ENCODE measurements around the gene FANCD2.
"Not testable (repeated sequence)": the region's sequence is repeated elsewhere in the genome, so short reads cannot be mapped to it uniquely, and the experiment has no call there.

The FANCD2 gene

DNA sequence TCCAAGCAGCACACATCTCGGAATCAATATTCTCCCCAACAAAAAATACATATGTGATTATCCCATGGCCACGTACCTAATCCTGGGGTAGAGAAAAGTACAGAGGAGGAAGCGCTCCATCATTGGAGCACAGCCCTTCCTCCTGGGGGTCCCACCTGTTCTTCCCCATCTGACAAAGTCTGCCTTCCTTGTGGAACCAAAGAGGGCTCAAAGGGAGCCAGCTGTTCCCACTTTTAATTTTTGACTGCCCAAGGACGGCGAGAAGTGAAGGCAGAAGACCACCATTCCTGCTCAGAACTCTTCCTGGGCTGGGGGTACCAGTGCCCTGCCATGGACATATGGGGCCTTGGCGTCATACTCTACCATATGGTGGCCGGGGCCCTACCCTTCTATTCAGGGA is 14.1 kb upstream of the FANCD2 start:
- no peak for DNase-seq (ENCODE audit: low read depth in 2 of 2)

DNA sequence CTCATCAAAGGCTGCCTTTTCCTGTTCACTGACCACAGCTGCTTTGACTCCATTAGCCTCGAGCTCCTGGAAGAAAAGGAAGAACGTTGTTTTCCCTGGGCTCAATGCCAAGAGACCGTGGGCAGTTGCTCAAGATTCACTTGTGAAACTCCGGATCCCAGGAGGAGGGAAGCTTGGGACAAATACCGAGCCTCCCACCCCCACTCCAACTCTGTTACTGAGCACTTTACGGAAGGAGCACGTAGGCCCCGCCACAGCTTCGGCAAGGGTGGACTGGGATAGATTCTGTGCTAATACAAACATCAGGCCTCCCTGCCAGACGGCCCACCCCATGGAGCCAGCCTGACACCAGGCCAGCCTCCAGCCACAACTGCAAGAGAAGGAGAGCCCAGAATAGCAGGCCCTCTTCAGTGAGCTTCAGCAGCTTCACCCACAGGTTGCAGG is 10.8 kb upstream of the FANCD2 start:
- peak; percentile 87 to 90 for DNase-seq (ENCODE audit: low read depth in 2 of 2)

GRCh38 chr3:10017636-10018292 is 8.5 kb upstream of the FANCD2 start:
- DNase-seq (ENCODE audit: low read depth in 2 of 2): no peak

DNA sequence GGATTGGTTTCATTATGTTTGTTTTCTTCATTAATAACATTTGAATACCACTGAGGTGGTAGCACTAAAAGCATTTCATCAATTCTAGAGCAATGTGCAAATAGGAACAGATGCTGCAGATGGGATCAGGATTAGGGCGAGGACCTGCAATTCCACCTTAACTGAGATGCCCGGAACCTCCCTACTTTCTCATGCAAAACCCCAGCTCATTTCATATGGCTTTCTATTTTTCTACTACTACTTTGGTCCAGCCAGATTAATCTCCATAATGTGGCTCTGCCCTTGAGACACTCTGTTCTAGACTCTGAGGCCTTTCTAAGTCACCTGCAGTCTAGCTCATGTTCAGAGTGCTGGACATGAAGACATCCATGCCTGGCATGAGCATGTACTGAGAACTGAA is 7.4 kb upstream of the FANCD2 start:
- not testable (repeated sequence) for DNase-seq (ENCODE audit: low read depth in 2 of 2)

DNA sequence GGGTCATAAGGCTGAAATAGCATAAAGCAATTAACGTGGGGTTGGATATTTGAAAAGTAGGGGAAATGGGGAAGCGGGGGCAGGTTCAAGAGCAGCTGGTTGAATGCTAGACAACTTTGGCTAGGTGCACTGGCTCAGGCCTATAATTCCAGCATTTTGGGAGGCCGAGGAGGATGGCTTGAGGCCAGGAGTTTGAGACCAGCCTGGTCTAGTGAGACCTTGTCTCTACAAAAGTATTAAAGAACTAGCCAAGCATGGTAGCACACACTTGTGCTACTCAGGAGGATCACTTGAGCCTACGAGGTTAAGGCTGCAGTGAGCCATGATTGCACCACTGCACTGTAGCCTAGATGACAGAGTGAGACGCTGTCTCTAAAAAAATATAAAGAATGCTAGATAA is 6.9 kb upstream of the FANCD2 start:
- DNase-seq (ENCODE audit: low read depth in 2 of 2): no peak

GRCh38 chr3:10021856-10022775 is 4.1 kb upstream of the FANCD2 start:
- no peak for DNase-seq (ENCODE audit: low read depth in 2 of 2)

DNA sequence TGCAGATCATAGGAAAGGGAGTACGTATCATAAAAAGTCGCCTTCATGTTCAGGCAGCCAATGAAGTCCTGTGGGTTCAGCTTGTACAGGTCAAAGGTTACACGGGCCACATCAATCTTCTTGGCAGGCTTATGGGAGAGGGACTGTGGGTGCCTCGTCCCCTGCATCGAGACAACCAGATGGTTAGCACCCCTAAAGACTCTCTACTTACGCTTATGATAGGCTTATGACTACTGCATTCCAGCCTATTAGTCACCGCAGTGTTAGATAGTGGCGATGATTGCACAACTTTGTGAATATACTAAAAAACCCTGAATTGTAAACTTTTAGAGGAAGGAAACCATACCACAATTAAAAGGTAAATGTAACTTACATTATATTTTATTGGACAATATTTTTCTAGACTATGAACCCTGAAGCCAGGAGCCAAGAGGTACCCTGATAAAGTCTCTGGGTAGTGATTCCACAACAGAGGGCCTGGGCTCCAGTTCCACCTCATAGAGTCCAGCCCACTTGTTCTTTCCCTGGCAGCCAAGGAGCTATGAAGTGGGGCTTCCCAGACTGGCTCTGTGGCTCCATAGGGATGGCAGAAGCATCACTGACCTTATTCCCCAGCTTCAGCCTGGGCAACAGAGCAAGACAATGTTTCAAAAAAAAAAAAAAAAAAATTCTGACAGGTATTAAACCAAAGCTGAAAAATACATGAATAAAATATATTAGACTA is 2.5 kb upstream of the FANCD2 start:
- DNase-seq (ENCODE audit: low read depth in 2 of 2): no peak

GRCh38 chr3:10025205-10026083 is 793 bp upstream of the FANCD2 start:
- no peak for DNase-seq (ENCODE audit: low read depth in 2 of 2)

- DNase-seq (ENCODE audit: low read depth in 2 of 2): no peak
Observed at GRCh38 chr3:10041034-10041433, 14.8 kb downstream of the FANCD2 start.

DNA sequence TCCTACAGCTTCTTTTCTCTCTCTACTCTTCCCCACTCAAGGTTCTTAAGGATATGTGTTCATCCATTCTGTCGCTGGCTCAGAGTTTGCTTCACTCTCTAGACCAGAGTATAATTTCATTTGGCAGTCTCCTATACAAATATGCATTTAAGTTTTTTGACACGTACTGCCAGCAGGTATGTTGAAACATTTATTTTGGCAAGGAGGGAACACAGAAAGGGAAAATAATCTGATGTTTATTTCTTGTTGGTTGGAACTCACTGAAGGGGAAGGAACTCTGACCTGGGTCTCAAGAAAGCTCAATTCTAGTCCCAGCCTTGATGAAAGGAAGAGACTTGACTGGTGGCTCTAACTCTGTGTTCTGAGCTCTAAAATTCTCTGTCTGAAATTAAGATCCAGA is 21.6 kb downstream of the FANCD2 start:
- no peak for DNase-seq (ENCODE audit: low read depth in 2 of 2)

- DNase-seq (ENCODE audit: low read depth in 2 of 2): not testable (repeated sequence)
Observed at GRCh38 chr3:10053054-10053453, 26.8 kb downstream of the FANCD2 start.

DNA sequence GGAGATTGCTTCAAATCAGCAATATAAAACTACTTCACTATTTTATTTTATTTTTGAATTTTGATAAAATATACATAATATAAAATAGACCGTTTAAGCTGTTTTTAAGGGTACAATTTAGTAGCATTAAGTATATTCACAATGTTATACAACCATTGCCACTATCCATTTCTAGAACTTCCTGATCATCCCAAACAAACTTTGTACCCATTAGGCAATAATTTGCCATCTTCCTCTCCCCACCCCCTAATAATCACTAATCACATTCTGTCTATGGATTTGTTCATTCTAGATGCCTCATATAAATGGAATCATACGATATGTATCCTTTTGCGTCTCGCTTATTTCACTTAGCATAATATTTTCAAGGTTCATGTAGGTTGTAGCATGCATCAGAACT is 28.9 kb downstream of the FANCD2 start:
- no peak for DNase-seq (ENCODE audit: low read depth in 2 of 2)

- DNase-seq (ENCODE audit: low read depth in 2 of 2): not testable (repeated sequence)
Observed at GRCh38 chr3:10070077-10070476, 43.8 kb downstream of the FANCD2 start.

- no peak for DNase-seq (ENCODE audit: low read depth in 2 of 2)
Observed at GRCh38 chr3:10074666-10075065, 48.4 kb downstream of the FANCD2 start.

- DNase-seq (ENCODE audit: low read depth in 2 of 2): no peak
Observed at GRCh38 chr3:10081871-10082270, 55.6 kb downstream of the FANCD2 start.

DNA sequence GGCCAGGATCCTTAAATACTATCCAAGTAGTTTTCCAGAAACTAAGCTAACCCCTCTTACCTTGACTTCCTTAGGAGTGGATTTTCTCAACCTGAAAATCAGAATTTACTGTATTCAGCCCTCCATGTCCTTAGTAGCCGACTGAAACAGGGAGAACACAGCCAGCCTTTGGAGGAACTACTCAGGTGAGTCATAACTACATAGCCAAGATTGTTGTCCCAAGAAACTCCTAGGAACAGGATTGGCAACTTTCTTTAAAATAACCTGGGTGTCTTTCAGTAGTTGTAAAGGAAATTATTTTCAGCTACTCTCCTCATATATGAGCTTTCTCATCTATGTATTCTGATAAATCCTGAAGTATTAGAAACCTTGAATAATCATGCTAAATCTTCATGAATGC is 59.5 kb downstream of the FANCD2 start:
- no peak for DNase-seq (ENCODE audit: low read depth in 2 of 2)

DNA sequence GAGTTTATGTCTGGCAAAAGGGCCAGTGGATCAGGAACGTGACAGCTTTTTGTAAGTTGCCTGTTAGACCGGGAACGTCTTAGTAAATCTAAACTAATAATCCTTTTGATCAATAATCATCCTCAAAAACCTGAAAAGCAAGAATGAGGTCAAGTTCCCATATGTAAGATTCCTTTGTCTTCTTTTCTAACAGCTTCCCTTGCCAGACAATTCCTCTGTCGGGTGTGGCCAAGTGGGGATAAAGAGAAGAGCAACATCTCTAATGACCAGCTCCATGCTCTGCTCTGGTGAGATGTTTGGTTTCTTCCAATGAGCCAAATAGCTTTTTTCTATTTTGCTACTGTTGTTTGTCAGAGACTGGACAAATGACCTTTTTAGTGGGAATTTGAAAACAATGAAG is 62.0 kb downstream of the FANCD2 start:
- no peak for DNase-seq (ENCODE audit: low read depth in 2 of 2)

DNA sequence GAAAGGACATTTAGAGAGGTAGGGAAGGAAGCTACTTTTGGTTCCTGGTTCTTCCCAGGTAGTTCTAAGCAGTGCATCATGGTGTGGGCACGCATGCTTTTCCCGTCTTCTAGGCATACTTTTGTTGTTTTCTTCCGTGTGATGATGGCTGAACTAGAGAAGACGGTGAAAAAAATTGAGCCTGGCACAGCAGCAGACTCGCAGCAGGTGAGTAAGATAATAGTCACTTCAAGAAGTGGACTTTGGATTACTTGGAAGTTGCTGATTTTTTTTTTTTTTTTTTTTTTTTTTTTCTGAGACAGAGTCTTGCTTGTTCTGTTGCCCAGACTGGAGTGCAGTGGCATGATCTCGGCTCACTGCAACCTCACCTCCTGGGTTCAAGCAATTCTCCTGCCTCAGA is 63.9 kb downstream of the FANCD2 start:
- DNase-seq (ENCODE audit: low read depth in 2 of 2): no peak

GRCh38 chr3:10090774-10091173 is 64.5 kb downstream of the FANCD2 start:
- not testable (repeated sequence) for DNase-seq (ENCODE audit: low read depth in 2 of 2)

GRCh38 chr3:10091387-10091786 is 65.2 kb downstream of the FANCD2 start:
- not testable (repeated sequence) for DNase-seq (ENCODE audit: low read depth in 2 of 2)

- no peak for DNase-seq (ENCODE audit: low read depth in 2 of 2)
Observed at GRCh38 chr3:10093678-10094077, 67.4 kb downstream of the FANCD2 start.
